Heart left ventricle (tissue), 13 donors: ENCODE data around the gene ATCAY.
A peak's percentile ranks its signal among the peaks of the same experiment; 100 is the strongest.

Experiments used
- CTCF ChIP-seq, 12 donors: fragments of 200-600 bp; sonication (generic) in 4 of 12; IDR thresholded peaks; one replicate each; pipeline versions ENCODE4 v1.5.0 to v1.8.0; 2018 to 2022; ENCODE audit warnings: antibody characterized with exemption in 12 of 12, mild to moderate bottlenecking in 5 of 12
- POLR2A ChIP-seq, 2 donors: fragments of 450-650 bp; IDR thresholded peaks; one replicate each; pipeline ENCODE4 v1.6.1; 2017; ENCODE audit warnings: antibody characterized with exemption in 2 of 2, mild to moderate bottlenecking in 2 of 2, moderate library complexity in 2 of 2
- donor health status: ischemic (EF 13 %, LVEDD 7.1; RV severe dilation, severe dysfunction).
- donor health status: DM: no; HTN: yes; CAD: no.
- donor health status: DM: no; HTN: no; CAD: no.
- donor health status: ischemic (EF 25% LVEDD 6.9; RV normal size, moderate dysfunction).
- donor health status: ischemic (EF 25% LVEDD 5.7; RV mildly dilated, moderate dysfunction).
- donor health status: ischemic (EF 35%, LVEDD 5.7; RV mildly dilated, moderate dysfunction).
- donor health status: nonischemic (EF 11% LVEDD 7.7; RV severe dilation, severe dysfunction).
- donor health status: DM: yes; HTN: yes; CAD: no.
- donor health status: PGD.
- donor health status: ischemic (EF 29% LVEDD 5.4; RV normal size, mild dysfunction).
- donor health status: nonischemic (EF 23%, LVEDD 6.1; RV moderate dilation, normal function).

GRCh38 chr19:3954107-3954506 is 73.6 kb downstream of the ATCAY start:
- TF ChIP-seq CTCF (IDR thresholded peaks at IDR 0.05): no peak
- peak in 1 of 2 donors; percentile 27 for TF ChIP-seq POLR2A (IDR thresholded peaks at IDR 0.05)
